HG02623 (cell line): ENCODE results near the gene PICALM.
"Not testable (repeated sequence)": the region's sequence is repeated elsewhere in the genome, so short reads cannot be mapped to it uniquely, and the experiment has no call there.

Source experiments
- ATAC-seq: cut with Tn5 transposase; IDR thresholded peaks from one replicate; pipeline ENCODE4 v1.9.1; 2021; ENCODE audit warnings: moderate library complexity; ENCODE audit not compliant: unreplicated experiment

PICALM gene

GRCh38 chr11:85947431-85948272 lies 121.2 kb downstream of the PICALM start:
- ATAC-seq, result peak; percentile 36

GRCh38 chr11:85946221-85946620 lies 122.7 kb downstream of the PICALM start:
- no peak for ATAC-seq

- ATAC-seq, result no peak
Observed at GRCh38 chr11:85945788-85946187, 123.1 kb downstream of the PICALM start.

- no peak for ATAC-seq
Observed at GRCh38 chr11:85945296-85945695, 123.6 kb downstream of the PICALM start.

- ATAC-seq, result no peak
Observed at GRCh38 chr11:85941380-85941973, 127.4 kb downstream of the PICALM start.

GRCh38 chr11:85939099-85940015 lies 129.5 kb downstream of the PICALM start:
- no peak for ATAC-seq

- no peak for ATAC-seq
Observed at GRCh38 chr11:85937835-85938234, 131.0 kb downstream of the PICALM start.

GRCh38 chr11:85935751-85936150 lies 133.1 kb downstream of the PICALM start:
- no peak for ATAC-seq

GRCh38 chr11:85934596-85935169 lies 134.2 kb downstream of the PICALM start:
- ATAC-seq, result no peak

- ATAC-seq, result no peak
Observed at GRCh38 chr11:85930879-85931366, 138.0 kb downstream of the PICALM start.

GRCh38 chr11:85926653-85927214 lies 142.2 kb downstream of the PICALM start:
- ATAC-seq, result not testable (repeated sequence)

GRCh38 chr11:85923455-85923854 lies 145.4 kb downstream of the PICALM start:
- ATAC-seq, result no peak

- ATAC-seq, result no peak
Observed at GRCh38 chr11:85922367-85922766, 146.5 kb downstream of the PICALM start.

GRCh38 chr11:85918910-85919794 lies 149.7 kb downstream of the PICALM start:
- ATAC-seq, result no peak

- no peak for ATAC-seq
Observed at GRCh38 chr11:85914425-85914824, 154.5 kb downstream of the PICALM start.

GRCh38 chr11:85913513-85913912 lies 155.4 kb downstream of the PICALM start:
- no peak for ATAC-seq

- no peak for ATAC-seq
Observed at GRCh38 chr11:85912414-85912813, 156.5 kb downstream of the PICALM start.
